ENCODE results near the gene C11orf24.
"Not testable (repeated sequence)": the region's sequence is repeated elsewhere in the genome, so short reads cannot be mapped to it uniquely, and the experiment has no call there.

C11orf24 gene

DNA sequence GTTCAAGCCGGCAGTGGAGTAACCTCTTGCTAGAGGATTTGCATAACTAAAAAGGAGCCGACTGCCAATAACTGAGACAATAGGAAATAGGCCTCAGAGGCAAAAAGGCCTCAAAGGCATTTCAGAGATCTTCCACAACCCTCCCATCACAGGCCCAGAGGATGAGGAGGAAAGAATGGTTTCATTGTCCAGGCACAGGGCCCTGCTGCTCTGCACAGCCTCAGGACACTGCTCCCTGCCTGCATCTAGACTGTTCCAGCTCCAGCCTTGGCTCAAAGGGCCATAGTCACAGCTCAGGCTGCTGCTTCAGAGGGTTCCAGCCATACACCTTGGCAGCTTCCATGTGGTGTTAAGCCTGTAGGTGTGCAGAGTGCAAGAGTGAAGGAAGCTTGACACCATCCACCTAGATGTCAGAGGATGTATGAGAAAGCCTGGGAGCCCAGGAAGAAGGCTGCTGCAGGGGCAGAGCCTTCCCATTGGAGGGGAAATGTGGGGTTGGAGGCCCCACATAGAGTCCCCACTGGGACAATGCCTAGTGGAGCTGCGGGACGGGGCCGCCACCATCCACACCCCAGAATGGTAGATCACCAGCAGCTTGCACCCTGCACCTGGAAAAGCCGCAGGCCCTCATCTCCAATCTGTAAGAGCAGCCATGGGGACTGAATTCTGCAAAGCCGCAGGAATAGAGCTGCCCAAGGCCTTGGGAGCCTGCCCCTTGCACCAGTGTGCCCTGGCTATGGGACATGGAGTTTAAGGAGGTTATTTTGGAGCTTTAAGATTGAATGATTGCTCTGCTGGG, 32.4 kb upstream of the C11orf24 start:
- TF ChIP-seq, protein P1, sequence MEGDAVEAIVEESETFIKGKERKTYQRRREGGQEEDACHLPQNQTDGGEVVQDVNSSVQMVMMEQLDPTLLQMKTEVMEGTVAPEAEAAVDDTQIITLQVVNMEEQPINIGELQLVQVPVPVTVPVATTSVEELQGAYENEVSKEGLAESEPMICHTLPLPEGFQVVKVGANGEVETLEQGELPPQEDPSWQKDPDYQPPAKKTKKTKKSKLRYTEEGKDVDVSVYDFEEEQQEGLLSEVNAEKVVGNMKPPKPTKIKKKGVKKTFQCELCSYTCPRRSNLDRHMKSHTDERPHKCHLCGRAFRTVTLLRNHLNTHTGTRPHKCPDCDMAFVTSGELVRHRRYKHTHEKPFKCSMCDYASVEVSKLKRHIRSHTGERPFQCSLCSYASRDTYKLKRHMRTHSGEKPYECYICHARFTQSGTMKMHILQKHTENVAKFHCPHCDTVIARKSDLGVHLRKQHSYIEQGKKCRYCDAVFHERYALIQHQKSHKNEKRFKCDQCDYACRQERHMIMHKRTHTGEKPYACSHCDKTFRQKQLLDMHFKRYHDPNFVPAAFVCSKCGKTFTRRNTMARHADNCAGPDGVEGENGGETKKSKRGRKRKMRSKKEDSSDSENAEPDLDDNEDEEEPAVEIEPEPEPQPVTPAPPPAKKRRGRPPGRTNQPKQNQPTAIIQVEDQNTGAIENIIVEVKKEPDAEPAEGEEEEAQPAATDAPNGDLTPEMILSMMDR (conservative IDR thresholded peaks at IDR 0.05; ENCODE audit: low read depth, low read length): no peak
- H3K4me3 ChIP-seq (ENCODE audit: low read depth, low read length): no peak overlapping the region
- no peak for DNase-seq (ENCODE audit: low read depth)

DNA sequence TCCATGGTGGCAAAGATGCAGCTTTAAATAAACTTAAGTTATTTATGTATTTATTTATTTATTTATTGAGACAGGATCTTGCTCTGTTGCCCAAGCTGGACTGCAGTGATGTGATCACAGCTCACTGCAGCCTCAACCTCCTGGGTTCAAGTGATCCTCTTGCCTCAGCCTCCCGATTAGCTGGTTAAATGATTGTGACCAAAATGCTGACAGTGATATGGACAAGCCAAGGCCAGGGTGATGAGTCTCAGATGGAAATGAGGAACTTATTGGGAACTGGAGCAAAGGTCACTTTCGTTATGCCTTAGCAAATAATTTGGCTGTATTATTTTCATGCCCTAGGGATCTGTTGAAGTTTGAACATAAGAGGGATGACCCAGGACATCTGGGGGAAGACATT, 31.3 kb upstream of the C11orf24 start:
- no peak for DNase-seq (ENCODE audit: low read depth)
- TF ChIP-seq, protein P1 (conservative IDR thresholded peaks at IDR 0.05; ENCODE audit: low read depth, low read length): no peak
- no peak overlapping the region for H3K4me3 ChIP-seq (ENCODE audit: low read depth, low read length)

DNA sequence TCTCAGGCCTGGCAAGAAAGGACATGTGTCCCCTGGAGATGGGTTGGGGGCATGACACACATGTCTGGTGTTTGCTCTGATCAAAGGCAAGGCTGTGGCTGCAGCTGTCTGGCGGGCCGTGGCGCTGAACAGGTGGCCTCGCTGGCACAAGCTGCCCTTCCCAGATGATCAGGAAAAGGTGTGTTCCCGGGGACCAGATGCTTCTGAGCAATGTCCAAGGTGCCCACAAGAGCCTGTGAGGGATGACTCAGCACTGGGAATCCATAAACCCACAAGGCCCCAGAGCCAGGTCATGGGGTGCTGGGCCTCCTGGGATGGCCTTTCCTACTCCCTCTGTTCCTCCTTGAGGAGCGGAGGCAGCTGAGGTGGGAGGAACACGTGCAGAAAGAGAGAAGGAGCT, 30.9 kb upstream of the C11orf24 start:
- TF ChIP-seq, protein P1 (conservative IDR thresholded peaks at IDR 0.05; ENCODE audit: low read depth, low read length): no peak
- H3K4me3 ChIP-seq (ENCODE audit: low read depth, low read length): no peak overlapping the region
- peak; percentile 32 for DNase-seq (ENCODE audit: low read depth)

- DNase-seq (ENCODE audit: low read depth): no peak
- TF ChIP-seq, protein P1 (conservative IDR thresholded peaks at IDR 0.05; ENCODE audit: low read depth, low read length): no peak
- no peak overlapping the region for H3K4me3 ChIP-seq (ENCODE audit: low read depth, low read length)
Observed at GRCh38 chr11:68302256-68302655, 30.5 kb upstream of the C11orf24 start.

- TF ChIP-seq, protein P1 (conservative IDR thresholded peaks at IDR 0.05; ENCODE audit: low read depth, low read length): no peak
- H3K4me3 ChIP-seq (ENCODE audit: low read depth, low read length): no peak overlapping the region
- DNase-seq (ENCODE audit: low read depth): no peak
Observed at GRCh38 chr11:68300076-68300830, 28.5 kb upstream of the C11orf24 start.

DNA sequence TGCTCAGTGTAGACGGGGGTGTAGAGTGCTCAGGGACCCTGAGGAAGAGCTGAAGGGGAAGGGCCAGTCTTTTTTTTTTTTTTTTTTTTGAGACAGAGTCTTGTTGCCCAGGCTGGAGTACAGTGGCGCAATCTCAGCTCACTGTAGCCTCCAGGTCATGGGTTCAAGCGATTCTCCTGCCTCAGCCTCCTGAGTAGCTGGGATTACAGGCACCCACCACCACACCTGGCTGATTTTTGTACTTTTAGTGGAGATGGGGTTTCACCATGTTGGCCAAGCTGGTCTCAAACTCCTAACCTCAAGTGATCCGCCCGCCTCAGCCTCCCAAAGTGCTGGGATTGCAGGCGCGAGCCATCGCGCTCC, 27.7 kb upstream of the C11orf24 start:
- not testable (repeated sequence) for DNase-seq (ENCODE audit: low read depth); H3K4me3 ChIP-seq (ENCODE audit: low read depth, low read length)

DNA sequence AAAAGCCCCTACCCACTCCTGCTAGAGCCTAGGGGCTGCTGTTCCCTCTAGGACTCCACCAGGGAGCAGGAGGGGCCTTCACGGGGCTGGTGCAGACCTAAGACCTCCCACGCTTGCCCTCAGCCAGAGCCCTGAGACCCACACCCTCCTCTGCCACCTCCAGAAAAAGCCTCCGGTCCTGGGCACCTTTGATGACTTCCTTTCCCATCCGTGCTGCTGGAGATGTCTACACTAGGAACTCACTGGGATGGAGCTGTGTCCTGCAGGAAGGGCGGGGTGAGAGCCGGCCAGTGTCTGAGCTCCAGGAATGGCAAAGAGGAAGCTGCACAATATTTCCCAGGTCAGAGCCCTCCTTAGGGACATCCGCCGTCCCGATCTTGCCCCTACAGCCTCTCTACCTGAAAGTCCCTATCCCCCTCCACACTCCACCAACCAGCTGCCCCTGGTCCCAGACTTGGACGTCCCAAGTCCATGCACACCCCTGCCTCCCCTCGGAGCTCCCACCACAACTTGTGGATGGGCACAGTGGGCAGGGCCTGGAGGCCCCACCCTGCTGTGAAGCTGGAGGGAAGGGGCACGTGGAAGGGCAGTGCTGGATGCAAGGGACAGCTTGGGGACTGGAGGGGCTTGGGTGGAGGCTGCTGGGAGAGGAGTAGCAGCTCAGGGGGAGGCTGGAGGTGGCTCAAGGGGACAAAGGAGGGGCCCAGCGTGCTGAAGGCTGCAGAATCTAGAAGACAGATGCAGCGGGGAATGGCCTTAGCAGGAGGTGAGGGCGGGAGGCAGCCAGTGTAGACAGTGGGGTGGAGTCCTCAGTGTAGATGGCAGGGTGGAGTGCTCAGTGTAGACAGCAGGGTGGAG, 27.1 kb upstream of the C11orf24 start:
- TF ChIP-seq, protein P1 (conservative IDR thresholded peaks at IDR 0.05; ENCODE audit: low read depth, low read length): no peak
- no peak overlapping the region for H3K4me3 ChIP-seq (ENCODE audit: low read depth, low read length)
- DNase-seq (ENCODE audit: low read depth): no peak
